ENCODE results near the gene ENG. TPM values are rescaled to one million over a fixed set of nuclear protein-coding genes. Genes with fewer than 3 reads are reported as not detected.
A peak's percentile ranks its signal among the peaks of the same experiment; 100 is the strongest.

Gene ENG
- total RNA-seq, 1 donor = 30.7 TPM

- no peak for TF ChIP-seq CTCF (IDR thresholded peaks at IDR 0.05; ENCODE audit: insufficient read depth, low read depth, low read length)
- DNase-seq (ENCODE audit: low read depth) = no peak
- no peak overlapping the region for H3K4me3 ChIP-seq (ENCODE audit: low read depth, low read length)
These were observed 46.0 kb downstream of the ENG start for GRCh38 chr9:127808347-127809001.

DNA sequence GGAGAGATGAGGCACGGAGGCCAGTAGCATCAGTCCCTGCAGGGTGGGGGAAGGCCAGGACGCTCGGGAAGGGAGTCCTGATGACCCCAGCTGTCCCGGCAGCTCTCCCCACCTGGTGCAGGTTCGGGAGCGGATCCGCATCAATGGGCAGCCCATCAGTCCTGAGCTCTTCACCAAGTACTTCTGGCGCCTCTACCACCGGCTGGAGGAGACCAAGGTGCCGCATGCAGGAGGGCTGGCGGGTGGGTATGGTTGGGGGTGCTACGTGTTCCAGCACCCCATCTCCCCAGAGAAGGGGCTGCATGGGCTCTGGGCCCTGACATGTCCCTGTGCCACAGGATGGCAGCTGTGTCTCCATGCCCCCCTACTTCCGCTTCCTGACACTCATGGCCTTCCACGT lies 47.6 kb downstream of the ENG start:
- DNase-seq (ENCODE audit: low read depth) = no peak
- no peak for TF ChIP-seq CTCF (IDR thresholded peaks at IDR 0.05; ENCODE audit: insufficient read depth, low read depth, low read length)

GRCh38 chr9:127805620-127806019 lies 48.8 kb downstream of the ENG start:
- no peak overlapping the region for H3K4me3 ChIP-seq (ENCODE audit: low read depth, low read length)
- peak; percentile 36 for DNase-seq (ENCODE audit: low read depth)
- TF ChIP-seq CTCF (IDR thresholded peaks at IDR 0.05; ENCODE audit: insufficient read depth, low read depth, low read length) = peak; percentile 46

More for the DNA sequence above, 47.6 kb downstream of the ENG start:
- H3K4me3 ChIP-seq (ENCODE audit: low read depth, low read length) = no peak overlapping the region

DNA sequence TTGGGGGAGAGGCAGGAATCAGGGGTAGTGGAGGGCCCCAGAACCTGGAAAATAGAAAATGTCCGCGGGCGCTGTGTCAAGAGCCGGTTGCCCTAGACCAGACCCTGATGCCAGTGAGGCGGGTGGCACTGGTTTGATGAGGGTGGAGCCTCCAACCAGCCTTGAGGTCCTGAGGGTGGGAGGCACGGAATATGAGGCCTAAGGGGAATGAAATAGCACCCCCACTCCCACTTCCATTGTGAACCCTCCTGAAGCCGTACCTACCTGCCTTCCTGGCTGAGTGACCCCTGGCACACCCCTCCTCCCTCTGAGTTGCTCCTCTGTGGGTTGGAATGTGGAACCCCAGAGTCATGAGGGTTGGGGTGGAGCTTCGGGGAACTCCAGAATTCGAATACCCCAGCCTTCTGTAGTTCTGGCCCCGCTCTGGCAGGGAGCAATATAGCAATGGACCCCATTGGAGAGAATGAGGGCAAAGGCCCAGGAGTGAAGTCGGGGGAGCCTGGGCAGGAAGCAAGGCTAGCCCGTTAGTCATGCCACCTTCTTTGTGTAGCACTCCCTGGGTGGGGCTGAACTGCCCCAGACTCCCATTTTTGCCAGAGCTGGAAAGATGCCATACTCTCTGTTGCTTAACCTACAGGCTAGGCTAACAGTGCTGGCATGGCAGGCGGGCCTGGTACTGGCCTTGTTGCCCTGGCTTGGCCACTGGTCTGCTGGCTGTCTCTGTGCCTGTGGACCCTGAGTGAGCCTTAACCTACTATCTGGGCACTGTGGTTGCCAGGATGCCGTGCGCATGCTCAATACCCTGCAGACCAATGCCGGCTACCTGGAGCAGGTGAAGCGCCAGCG lies 50.7 kb downstream of the ENG start:
- peak overlapping the region; percentile 66 for H3K4me3 ChIP-seq (ENCODE audit: low read depth, low read length)

GRCh38 chr9:127802576-127803443 lies 51.6 kb downstream of the ENG start, which contains the start of gene FPGS:
Gene FPGS, plus strand, starts transcription at chr9:127802882. Its CDS starts 43 bp downstream, at chr9:127802925.
- TF ChIP-seq CTCF (IDR thresholded peaks at IDR 0.05; ENCODE audit: insufficient read depth, low read depth, low read length) = no peak
- DNase-seq (ENCODE audit: low read depth) = peak; percentile 91
- peak within 1 kb of the TSS; percentile 66 for H3K4me3 ChIP-seq (ENCODE audit: low read depth, low read length)

More for the DNA sequence above, 50.7 kb downstream of the ENG start:
- peak; percentile 20 for DNase-seq (ENCODE audit: low read depth)
- TF ChIP-seq CTCF (IDR thresholded peaks at IDR 0.05; ENCODE audit: insufficient read depth, low read depth, low read length) = no peak

DNA sequence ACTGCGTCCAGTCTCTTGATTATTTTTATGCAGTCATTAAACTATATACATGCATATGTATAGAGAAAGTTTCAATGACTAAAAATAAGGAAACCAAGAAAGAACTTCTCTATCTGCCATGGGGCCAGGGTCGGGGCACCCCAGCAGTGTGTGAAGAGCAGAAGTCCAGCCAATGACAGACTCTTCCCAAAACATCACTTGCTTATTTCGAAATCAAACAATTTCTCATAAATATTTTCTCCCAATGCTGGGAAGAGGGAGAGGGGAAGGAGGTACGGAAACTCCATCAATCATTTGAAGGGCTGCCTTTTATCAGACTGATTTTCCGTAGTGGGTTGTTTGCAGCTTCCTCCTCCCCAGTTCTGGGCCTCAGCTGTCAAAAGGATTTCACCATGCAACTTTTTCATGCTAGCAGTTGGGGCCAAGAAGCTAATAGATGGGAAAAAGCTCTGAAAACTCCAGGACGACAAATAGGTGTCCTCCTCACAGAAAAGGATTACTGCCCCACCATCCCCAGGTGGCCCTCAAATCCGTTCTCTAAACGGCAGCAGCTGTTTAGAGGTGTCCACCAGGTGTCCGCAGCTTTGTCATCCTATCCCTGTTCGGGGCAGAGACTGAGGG lies 52.4 kb downstream of the ENG start:
- H3K4me3 ChIP-seq (ENCODE audit: low read depth, low read length) = peak overlapping the region; percentile 55
- DNase-seq (ENCODE audit: low read depth) = peak; percentile 61
- peak; percentile 10 for TF ChIP-seq CTCF (IDR thresholded peaks at IDR 0.05; ENCODE audit: insufficient read depth, low read depth, low read length)

Measured in fibroblast of villous mesenchyme (primary cell).